ENCODE results near the gene RAB3A. TPM values are rescaled to one million over a fixed set of nuclear protein-coding genes. Genes with fewer than 3 reads are reported as not detected.

RAB3A gene
- total and polyA plus RNA-seq, 2 donors (not counting 3 experiments of a cell fraction or from before 2014, with no cell fraction given), result 0.88 to 0.90 TPM

GRCh38 chr19:18155095-18156087 is 48.5 kb downstream of the RAB3A start:
- no peaks in the 10 kb centered on the region for H3K9me1 ChIP-seq (replicated peaks; ENCODE audit: control insufficient read depth, extremely low read depth, insufficient read depth, low read length)
- H3K4me2 ChIP-seq (ENCODE audit: insufficient read depth, low read length), result no peak overlapping the region
- intact Hi-C loops (cut with micrococcal nuclease), result no loop called here
- H3K79me2 ChIP-seq (ENCODE audit: control insufficient read depth, insufficient read depth, low read length), result peaks cover 11% of the 10 kb centered on the region
- no peaks in the 10 kb centered on the region for H4K20me1 ChIP-seq (replicated peaks; ENCODE audit: control insufficient read depth, extremely low read depth, insufficient read depth, low read length)
- H3K9me3 ChIP-seq (replicated peaks; ENCODE audit: control insufficient read depth, insufficient read depth, low read length), result no peaks in the 10 kb centered on the region
- ChIA-PET POLR2A (interaction anchor here (0.7 kb wide), 1 partner anchor 126 kb away, joined by 5 read pairs; the partner anchor contains the start of gene JUND), CTCF (interaction anchor here (0.8 to 1.7 kb wide), 2 partner anchors 12 to 42 kb away, joined by 4 to 6 read pairs; no protein-coding TSS in a partner anchor)
- no peak overlapping the region for H3K9ac ChIP-seq (replicated peaks; ENCODE audit: extremely low read depth, insufficient read depth, low read length)
- H3K27me3 ChIP-seq (ENCODE audit: control insufficient read depth in 2 of 2, insufficient read depth in 2 of 2, low read length in 2 of 2), result no peaks in the 10 kb centered on the region
- FAIRE-seq (no peak), DNase-seq (ENCODE audit: low read depth, low spot score) (no peak)
- no peak overlapping the region for H3K27ac ChIP-seq (ENCODE audit: insufficient read depth, low read depth, low read length)
- TF ChIP-seq FOS (IDR thresholded peaks at IDR 0.05; ENCODE audit: borderline replicate concordance, insufficient read depth, low read length) (no peak), MYC (IDR thresholded peaks at IDR 0.05; ENCODE audit: low read depth, low read length) (no peak), JUN (IDR thresholded peaks at IDR 0.05; ENCODE audit: borderline replicate concordance, insufficient read depth, insufficient read length, low read depth) (no peak), GATA2 (IDR thresholded peaks at IDR 0.05; ENCODE audit: insufficient read depth, insufficient read length, low read depth, low read length) (no peak), POLR2AphosphoS5 (IDR thresholded peaks at IDR 0.05; ENCODE audit: insufficient read depth, low read depth, low read length) (no peak), MAX (IDR thresholded peaks at IDR 0.05; ENCODE audit: insufficient read depth, insufficient read length) (no peak), POLR2A (IDR thresholded peaks at IDR 0.05; ENCODE audit: low read depth, low read length) (no peak), EZH2 (IDR thresholded peaks at IDR 0.05; ENCODE audit: borderline replicate concordance, low read depth, low read length, severe bottlenecking) (no peak)
- TF ChIP-seq, protein P1, sequence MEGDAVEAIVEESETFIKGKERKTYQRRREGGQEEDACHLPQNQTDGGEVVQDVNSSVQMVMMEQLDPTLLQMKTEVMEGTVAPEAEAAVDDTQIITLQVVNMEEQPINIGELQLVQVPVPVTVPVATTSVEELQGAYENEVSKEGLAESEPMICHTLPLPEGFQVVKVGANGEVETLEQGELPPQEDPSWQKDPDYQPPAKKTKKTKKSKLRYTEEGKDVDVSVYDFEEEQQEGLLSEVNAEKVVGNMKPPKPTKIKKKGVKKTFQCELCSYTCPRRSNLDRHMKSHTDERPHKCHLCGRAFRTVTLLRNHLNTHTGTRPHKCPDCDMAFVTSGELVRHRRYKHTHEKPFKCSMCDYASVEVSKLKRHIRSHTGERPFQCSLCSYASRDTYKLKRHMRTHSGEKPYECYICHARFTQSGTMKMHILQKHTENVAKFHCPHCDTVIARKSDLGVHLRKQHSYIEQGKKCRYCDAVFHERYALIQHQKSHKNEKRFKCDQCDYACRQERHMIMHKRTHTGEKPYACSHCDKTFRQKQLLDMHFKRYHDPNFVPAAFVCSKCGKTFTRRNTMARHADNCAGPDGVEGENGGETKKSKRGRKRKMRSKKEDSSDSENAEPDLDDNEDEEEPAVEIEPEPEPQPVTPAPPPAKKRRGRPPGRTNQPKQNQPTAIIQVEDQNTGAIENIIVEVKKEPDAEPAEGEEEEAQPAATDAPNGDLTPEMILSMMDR (IDR thresholded peaks at IDR 0.05; ENCODE audit: extremely low read depth in 1 of 2, insufficient read depth in 1 of 2, low read depth in 1 of 2, low read length in 2 of 2), result no peak
- no TSS peak for BruUV-seq (replicated peaks)
- dilution Hi-C loops (cut with MboI; ENCODE audit: extremely low pct_ligation_motif_present, low sequenced_read_pairs), result no loop called here
- no peak overlapping the region for H3K4me3 ChIP-seq (replicated peaks in 1 of 3; ENCODE audit: insufficient read depth in 1 of 3, low read depth in 1 of 3, low read length in 3 of 3)
- peaks cover 23% of the 10 kb centered on the region for H3K4me1 ChIP-seq (ENCODE audit: control insufficient read depth, extremely low read depth, insufficient read depth, low read length)
- no peak overlapping the region for H2AFZ ChIP-seq (ENCODE audit: low read depth, low read length)
- H3K36me3 ChIP-seq (ENCODE audit: control insufficient read depth in 2 of 2, extremely low read depth in 1 of 2, insufficient read depth in 2 of 2, low read length in 2 of 2), result peaks cover 0 to 7% of the 10 kb centered on the region in 2 experiments
